HG03378 (cell line): Measurements from ENCODE around the gene IRF2BPL.

Experiments used
- ATAC-seq: cut with Tn5 transposase; IDR thresholded peaks from one replicate; pipeline ENCODE4 v1.9.1; 2021; ENCODE audit warnings: mild to moderate bottlenecking, moderate library complexity; ENCODE audit not compliant: unreplicated experiment

The IRF2BPL gene

GRCh38 chr14:77028384-77029231 lies at the start of gene IRF2BPL:
Gene IRF2BPL (minus strand): TSS chr14:77028708. CDS start chr14:77027792, 916 bp downstream.
- peak; percentile 75 for ATAC-seq

GRCh38 chr14:77077040-77077439 lies 48.5 kb upstream of the IRF2BPL start:
- no peak for ATAC-seq

DNA sequence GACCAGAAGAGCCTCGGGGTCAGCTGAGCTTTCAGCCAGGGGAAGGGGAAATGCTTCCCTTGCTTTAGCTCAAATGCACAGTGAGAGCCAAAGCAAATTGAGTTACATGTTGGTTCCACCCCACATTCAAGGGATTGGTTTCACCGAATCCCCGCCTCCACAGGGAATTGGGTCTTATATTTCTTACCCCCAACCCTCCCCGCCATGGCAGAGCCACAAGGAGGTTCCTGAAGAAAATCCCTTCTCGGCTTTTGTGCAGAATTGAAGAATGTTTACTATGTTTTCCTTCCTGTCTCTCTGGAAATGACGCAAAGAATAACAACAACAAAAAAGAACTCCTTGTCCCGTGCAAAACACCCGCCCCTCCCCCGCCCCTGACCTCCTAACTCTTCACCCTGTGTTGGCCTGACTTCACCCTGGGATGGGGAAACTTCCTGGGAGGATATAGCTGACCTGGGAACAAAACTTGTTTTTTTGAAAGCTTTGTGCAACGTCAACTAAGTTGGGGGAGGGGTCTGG lies 47.7 kb upstream of the IRF2BPL start:
- no peak for ATAC-seq

DNA sequence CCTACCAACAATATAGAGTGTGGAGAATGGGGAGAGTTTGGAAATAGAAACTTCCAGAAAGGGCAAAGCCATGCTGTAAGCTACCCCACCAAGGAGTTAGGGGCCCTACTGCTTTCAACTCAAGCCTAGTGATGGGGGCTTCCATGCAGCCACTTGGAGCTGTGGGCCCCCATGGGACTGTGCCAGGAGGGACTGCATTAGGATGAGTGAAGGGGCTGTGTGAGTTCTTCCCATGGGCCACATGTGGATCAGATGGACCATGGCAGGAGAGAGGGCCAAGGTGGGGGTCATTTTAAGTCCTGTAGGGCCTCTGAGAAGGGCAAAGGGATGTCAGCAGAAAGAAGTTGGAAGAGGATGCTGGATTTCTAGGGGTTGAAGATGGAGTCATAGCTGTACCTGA lies 46.5 kb upstream of the IRF2BPL start:
- ATAC-seq, result no peak

GRCh38 chr14:77071938-77072388 lies 43.5 kb upstream of the IRF2BPL start:
- no peak for ATAC-seq

- no peak for ATAC-seq
These were observed 41.0 kb upstream of the IRF2BPL start for GRCh38 chr14:77069551-77069950.

DNA sequence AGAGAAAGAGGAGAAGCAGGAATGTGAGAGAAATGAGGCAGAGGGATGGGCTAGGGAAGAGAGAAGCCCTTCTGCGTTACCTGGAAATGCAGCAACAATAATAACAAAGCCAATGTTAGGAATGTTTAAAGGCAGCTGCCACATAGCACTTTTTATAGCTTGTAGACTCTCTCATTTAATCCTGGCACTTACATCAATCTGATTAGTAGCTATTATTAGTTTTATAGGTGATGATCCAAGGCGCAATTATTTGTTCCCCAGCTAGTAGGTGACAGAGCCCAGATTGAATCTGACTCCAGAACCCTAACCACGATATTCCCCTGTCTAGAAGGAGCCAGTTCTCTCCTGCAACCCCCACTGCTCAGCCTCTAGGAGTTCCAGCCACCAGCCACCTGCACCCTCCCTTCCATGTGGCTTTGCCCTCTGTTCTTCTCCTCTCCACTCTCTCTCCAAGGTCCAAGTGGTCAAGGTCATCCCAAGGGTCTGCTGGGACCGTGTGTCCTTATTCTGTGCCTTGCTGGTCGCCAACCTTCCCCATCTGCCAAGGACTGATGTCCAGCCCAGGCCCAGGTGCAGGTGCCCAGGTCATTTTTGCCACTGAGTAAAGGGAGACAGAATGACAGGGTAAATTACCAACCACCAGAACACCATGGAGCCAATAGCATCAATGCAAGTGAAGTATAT lies 40.2 kb upstream of the IRF2BPL start:
- no peak for ATAC-seq

- ATAC-seq, result no peak
These were observed 39.4 kb upstream of the IRF2BPL start for GRCh38 chr14:77067632-77068516.

DNA sequence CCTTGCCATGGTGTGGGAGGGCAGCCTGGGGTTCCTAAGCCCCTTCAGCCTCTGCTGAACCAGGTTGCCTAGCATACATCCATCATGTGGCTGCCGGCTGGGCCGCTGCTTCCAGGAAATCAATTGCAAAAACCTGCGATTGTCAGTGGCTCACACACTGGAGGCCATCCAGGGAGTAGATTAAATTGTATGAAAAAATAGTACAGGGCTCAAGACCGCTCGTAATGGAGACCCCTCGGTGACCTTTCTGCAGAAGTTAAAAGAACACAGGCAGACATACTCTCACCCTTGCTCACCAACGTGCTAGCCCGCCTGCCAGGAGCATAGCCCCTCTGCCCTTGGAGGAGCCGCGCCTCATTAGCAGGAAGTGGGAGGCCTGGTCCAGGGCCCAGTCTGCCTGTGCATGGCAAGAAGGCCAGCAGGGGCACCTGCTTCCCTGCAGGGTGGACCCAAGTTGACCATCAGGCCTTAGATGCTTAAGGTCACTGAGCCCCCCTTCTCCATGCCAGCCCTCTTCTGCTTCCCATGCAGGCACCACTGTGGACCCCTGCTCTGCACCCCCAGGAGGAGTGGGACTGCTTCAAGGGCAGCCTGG lies 38.2 kb upstream of the IRF2BPL start:
- no peak for ATAC-seq

DNA sequence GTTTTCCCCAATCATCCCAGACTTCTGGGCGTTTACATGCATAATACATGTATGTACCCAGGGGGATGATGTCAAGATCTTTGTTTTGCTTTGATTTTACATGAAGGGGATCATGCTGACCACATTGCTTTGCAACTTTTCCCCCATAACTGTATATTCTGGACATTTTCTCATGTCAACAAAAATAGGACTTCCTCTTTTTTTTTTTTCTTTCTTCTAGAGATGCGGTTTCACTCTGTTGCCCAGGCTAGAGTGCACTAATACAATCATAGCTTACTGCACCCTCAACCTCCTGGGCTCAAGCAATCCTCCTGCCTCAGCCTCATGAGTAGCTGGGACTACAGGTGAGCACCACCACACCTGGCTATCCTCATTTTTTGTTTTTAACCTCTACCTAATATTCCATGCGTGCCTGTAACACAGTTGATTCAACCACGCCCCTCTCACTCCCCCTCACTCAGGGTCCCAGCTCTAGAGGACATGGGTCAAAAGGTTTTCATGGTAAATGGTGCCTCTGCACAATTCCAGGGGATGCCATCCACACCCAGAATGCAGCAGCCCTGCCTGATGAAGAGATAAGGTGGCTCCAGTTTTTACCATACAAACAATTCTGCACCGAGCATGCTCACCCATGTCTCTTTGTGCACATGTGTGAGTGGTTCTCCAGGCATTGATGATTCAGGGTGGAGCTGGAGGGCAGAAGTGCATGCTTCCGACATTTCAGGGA lies 37.5 kb upstream of the IRF2BPL start:
- ATAC-seq, result no peak

DNA sequence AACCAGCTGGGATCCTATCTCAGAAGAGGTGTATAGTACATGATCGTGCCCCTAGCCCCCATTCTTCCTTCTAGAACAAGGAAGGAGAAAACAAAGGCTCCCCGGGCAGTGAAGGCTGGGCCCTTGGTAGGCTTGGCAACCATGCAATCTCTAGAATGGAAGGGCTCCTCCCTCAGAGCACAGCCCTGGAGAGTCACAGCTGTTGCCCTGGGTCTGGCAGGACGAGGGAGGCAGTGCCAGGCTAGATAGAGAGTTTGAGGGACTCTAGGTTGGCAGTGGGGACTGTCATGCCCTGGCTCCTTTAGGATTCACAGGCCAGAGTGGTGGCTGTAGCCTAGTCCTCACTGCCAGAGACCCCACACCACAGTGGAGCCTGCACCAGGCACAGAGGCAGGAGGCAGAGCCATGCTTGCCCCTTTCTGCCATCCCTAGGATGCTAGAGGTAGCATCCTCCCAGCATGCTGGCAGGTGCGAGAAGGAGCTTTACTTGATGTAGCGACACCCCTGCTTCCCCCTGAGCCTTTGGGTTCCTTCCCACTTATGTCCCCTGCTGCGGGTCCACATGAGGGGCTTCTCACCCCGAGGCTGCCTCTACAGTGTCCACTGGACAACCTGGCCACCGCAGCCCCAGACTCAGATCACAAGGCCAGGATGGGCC lies 36.1 kb upstream of the IRF2BPL start:
- ATAC-seq, result no peak

DNA sequence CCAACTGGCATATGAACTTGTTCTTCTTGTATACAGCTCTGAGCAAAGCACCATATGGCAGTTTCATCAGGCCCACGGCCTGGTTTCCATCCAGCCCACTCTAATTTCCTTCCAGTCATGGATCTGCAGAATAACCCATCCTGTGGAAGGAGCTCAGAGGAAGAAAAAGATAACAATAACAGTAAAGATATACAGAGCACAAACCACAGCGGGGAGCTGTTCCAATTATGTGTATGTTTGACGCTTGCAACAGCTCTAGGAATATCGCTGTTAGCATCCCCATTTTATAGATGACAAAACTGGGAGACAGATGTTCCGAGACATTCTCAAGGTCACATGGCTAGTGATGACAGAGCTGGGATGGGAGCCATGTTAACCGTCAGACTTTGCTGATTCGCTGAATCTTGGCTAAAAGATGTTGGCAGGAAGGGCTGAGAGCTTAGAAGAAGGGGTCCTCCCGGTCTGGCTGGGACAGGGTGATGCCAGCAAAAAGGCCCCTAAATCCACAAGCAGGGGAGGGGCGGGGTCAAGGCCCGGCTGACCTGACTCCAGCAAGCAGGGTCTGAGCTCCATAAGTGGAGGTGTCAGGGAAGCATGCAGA lies 35.2 kb upstream of the IRF2BPL start:
- ATAC-seq, result no peak

- ATAC-seq, result no peak
These were observed 33.8 kb upstream of the IRF2BPL start for GRCh38 chr14:77062261-77062660.

- ATAC-seq, result no peak
These were observed 33.2 kb upstream of the IRF2BPL start for GRCh38 chr14:77061630-77062257.

- no peak for ATAC-seq
These were observed 30.9 kb upstream of the IRF2BPL start for GRCh38 chr14:77059276-77059915.

DNA sequence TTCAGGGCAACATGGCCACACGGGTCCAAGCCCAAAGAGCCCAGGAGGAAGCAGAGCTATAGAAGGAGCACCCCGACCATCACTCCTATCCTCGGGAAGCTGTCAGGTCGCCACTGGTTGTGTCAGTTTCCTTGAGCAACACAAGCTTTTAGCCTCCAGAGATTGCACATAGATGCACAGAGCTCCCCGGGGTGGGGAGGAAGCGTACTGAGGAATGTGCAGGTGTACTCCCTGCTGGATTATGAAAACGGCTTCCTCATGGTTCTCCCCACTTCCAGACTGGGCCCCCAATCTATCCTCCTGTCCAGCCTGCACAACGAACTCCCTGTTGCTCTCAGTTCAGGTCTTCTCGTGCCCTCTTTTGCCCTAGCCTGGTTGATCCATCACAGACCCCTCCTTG lies 30.3 kb upstream of the IRF2BPL start:
- no peak for ATAC-seq

- ATAC-seq, result no peak
These were observed 29.6 kb upstream of the IRF2BPL start for GRCh38 chr14:77058117-77058516.

DNA sequence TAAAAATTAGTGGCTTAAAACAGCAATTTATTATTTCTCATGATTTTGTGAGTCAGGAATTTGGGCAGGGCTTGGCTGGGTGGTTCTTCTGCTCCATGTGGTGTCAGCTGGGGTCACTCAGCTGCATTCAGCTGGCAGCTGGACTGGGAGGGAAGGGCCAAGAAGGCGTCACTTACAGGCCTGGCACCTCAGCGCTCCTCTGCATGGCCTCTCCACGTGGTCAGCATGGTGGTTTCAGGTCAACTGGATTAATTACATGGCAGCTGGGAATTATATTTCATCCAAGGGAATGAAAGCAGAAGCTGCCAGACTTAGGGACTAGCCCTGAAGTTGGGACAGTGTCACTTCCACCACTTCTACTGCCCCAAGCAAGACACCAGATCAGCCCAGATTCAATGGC lies 27.5 kb upstream of the IRF2BPL start:
- no peak for ATAC-seq
